Jurkat, Clone E6-1 (cell line): ENCODE measurements around the gene SMO.
"Not testable (repeated sequence)": the region's sequence is repeated elsewhere in the genome, so short reads cannot be mapped to it uniquely, and the experiment has no call there.

Source experiments
- DNase-seq: peaks from one replicate; pipeline ENCODE4 v3.0.0-alpha.2; 2011; ENCODE audit warnings: low read depth, low spot score
- H3K4me3 ChIP-seq: 2 replicates; pipeline ENCODE4 v1.5.1; 2011; ENCODE audit warnings: mild to moderate bottlenecking, low read length, control low read depth, moderate library complexity

SMO gene

DNA sequence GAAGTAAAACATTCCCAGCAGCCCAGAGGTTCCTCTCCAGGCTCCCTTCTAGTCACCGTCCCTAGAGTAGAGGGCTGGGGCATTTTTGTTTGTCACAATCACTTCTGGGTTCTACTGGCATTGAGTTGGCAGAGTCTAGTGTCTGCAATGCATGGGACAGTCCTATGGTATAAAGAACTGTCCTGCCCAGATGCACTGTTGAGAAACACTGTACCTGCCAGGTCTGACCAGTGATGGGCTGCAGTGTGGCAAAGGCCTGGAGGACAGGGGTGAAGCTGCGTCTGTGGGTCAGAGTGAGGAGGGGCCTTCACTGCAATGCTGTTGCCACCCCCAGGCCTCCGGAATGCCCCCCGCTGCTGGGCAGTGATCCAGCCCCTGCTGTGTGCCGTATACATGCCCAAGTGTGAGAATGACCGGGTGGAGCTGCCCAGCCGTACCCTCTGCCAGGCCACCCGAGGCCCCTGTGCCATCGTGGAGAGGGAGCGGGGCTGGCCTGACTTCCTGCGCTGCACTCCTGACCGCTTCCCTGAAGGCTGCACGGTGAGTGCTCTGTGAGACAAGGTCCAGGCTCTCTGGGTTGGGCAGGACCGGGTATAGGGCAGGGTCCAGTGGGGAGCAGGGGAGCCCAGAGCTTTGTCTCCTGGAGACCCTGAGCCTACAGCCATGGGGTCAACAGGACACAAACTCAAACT lies 14.8 kb downstream of the SMO start:
- no peak overlapping the region for H3K4me3 ChIP-seq
- no peak for DNase-seq

DNA sequence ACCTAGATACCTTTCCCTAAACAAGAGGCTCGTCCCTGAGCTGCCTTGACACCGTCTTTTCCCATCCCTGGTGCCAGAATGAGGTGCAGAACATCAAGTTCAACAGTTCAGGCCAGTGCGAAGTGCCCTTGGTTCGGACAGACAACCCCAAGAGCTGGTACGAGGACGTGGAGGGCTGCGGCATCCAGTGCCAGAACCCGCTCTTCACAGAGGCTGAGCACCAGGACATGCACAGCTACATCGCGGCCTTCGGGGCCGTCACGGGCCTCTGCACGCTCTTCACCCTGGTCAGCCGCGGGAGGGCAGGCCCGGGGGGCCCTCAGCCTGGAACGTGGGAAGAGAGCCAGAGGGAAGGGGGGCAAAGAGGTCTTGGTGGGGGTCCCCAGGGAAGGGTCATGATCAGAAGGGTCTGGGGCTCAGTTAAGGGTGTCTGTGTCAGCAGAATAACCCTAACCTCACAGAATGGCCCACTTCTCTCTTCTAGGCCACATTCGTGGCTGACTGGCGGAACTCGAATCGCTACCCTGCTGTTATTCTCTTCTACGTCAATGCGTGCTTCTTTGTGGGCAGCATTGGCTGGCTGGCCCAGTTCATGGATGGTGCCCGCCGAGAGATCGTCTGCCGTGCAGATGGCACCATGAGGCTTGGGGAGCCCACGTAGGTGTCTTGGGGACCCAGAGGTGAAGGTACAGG lies 16.8 kb downstream of the SMO start:
- DNase-seq = no peak
- H3K4me3 ChIP-seq = no peak overlapping the region

DNA sequence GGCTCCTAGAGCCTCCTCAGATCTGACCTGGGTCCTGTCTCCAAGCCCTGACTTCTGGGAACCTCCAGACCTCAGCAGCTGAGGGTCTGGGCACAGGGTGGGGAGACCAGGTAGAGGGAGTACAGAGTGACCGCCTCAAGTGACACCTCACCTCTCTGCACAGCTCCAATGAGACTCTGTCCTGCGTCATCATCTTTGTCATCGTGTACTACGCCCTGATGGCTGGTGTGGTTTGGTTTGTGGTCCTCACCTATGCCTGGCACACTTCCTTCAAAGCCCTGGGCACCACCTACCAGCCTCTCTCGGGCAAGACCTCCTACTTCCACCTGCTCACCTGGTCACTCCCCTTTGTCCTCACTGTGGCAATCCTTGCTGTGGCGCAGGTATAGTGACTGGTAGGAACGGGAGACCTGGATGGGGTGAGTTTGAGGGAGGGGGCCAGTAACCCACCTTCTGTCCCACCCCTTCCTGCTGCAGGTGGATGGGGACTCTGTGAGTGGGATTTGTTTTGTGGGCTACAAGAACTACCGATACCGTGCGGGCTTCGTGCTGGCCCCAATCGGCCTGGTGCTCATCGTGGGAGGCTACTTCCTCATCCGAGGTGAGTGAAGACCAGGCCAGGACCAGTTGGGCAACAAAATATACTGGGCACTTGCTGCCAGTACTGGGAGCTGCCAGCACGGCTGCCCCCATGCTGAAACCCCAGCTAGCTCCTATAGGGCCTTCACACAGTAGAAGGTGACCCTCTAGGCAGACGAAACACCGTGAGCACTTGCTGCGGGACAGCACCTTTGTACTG lies 17.8 kb downstream of the SMO start:
- DNase-seq = no peak

DNA sequence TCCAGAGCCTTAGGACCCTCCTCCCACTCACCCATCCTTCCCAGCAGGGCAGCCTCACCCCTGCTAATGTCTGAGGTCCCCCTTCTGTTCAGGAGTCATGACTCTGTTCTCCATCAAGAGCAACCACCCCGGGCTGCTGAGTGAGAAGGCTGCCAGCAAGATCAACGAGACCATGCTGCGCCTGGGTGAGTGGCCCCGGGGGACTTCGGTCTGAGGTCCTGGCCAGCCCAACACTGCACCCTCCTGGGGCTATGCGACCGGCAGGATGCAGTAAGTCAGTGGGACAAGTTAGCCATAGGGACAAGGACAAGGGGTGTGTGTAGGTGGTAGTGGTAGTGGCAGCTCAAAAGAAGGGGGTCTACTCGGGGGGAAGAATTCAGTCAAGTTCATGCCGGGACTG lies 20.2 kb downstream of the SMO start:
- no peak for DNase-seq
- H3K4me3 ChIP-seq = no peak overlapping the region

More for the DNA sequence above, 17.8 kb downstream of the SMO start:
- no peak overlapping the region for H3K4me3 ChIP-seq

DNA sequence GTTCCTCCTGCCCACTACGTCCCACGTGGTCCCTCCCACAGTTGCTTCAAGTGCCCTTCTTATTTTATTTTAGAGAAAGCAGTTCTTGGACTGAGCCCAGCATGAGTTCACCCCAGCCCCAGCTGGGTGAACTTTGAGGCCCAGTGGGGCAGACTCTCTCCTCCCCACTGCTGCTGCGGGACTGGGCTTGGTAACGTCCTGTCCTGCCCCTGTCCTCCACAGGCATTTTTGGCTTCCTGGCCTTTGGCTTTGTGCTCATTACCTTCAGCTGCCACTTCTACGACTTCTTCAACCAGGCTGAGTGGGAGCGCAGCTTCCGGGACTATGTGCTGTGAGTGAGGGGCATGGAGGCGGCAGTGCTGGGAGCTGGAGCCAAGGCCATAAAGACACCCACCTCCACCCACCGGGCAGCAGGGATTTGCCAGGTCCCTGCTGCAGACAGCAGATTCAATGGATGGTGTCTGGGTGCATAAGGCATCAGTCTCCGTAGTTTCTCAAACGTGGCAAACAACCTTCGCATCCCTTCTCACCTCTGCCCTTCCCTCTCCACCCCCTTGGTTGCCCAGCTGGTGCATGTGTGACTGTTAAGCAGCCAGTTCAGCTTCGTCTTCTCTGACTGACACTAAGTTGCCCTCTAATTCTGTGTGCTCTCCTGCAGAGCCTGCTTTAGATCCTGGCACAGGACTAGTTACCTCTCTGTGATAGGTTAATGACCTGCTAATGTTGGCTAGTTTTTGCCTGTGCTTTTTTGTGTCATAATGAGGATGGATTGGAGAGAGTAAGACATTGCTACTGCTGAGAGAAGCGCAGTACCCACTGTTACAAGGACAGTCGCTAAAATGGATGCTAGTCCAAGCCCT lies 20.9 kb downstream of the SMO start:
- H3K4me3 ChIP-seq = no peak overlapping the region
- no peak for DNase-seq

DNA sequence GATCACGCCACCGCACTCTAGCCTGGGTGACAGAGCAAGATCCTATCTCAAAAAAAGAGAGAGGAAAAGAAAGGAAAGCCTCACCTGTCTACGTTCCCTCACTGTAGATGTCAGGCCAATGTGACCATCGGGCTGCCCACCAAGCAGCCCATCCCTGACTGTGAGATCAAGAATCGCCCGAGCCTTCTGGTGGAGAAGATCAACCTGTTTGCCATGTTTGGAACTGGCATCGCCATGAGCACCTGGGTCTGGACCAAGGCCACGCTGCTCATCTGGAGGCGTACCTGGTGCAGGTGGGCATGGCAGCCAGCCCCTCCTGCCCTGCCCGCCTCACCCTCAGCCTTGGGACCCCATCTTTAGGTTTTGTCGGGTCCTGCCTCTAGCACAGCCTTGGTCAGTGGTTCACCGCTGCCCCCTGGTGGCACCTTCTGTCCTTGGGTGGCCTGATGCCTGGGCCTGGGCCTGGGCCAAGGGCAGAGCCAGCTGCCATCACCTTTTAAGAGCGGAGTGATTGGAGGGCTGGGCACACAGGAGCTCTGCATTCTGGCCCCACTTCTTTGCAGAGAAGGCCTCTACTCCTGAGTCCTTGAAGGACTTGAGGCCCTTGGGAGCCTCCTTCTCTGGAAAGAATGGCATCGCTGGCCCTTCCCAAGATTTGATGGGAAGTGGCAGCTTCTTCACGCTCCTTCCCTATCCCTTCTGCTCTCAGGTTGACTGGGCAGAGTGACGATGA lies 22.0 kb downstream of the SMO start:
- H3K4me3 ChIP-seq = no peak overlapping the region
- DNase-seq = no peak

DNA sequence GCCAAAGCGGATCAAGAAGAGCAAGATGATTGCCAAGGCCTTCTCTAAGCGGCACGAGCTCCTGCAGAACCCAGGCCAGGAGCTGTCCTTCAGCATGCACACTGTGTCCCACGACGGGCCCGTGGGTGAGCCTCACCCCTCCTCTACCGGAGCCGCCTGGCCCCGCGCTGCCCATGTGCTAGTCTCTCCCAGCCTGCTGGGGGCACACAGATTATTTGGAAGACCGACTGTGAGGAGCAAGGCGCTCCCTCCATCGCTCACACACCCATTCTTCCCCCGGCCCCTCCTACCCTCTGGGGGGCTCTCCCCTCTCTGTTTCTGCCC lies 22.5 kb downstream of the SMO start:
- H3K4me3 ChIP-seq = no peak overlapping the region
- DNase-seq = no peak

DNA sequence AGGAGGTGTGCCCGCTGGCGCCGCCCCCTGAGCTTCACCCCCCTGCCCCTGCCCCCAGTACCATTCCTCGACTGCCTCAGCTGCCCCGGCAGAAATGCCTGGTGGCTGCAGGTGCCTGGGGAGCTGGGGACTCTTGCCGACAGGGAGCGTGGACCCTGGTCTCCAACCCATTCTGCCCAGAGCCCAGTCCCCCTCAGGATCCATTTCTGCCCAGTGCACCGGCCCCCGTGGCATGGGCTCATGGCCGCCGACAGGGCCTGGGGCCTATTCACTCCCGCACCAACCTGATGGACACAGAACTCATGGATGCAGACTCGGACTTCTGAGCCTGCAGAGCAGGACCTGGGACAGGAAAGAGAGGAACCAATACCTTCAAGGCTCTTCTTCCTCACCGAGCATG lies 23.7 kb downstream of the SMO start:
- DNase-seq = no peak
- H3K4me3 ChIP-seq = no peak overlapping the region

DNA sequence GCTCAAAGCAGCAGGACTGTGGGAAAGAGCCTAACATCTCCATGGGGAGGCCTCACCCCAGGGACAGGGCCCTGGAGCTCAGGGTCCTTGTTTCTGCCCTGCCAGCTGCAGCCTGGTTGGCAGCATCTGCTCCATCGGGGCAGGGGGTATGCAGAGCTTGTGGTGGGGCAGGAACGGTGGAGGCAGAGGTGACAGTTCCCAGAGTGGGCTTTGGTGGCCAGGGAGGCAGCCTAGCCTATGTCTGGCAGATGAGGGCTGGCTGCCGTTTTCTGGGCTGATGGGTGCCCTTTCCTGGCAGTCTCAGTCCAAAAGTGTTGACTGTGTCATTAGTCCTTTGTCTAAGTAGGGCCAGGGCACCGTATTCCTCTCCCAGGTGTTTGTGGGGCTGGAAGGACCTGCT lies 24.2 kb downstream of the SMO start:
- no peak for DNase-seq
- no peak overlapping the region for H3K4me3 ChIP-seq

DNA sequence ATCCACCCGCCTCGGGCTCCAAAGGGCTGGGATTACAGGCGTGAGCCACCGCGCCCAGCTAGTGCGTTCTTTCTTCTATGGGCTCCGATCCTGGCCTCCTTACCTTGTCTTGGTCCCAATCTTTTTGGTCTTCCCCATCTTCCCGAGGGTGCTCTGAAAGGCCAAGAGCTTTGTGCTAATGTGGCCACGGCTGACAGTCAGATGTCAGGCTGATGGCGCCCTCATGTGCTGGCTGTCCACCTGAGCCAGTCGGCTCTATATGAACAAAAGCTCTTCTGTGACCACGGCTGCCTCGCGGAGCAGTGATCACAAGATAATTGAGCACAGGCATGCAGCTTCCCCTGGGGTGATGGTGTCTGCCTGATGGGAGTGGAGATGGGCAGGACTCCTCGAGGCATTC lies 25.4 kb downstream of the SMO start:
- no peak for DNase-seq

DNA sequence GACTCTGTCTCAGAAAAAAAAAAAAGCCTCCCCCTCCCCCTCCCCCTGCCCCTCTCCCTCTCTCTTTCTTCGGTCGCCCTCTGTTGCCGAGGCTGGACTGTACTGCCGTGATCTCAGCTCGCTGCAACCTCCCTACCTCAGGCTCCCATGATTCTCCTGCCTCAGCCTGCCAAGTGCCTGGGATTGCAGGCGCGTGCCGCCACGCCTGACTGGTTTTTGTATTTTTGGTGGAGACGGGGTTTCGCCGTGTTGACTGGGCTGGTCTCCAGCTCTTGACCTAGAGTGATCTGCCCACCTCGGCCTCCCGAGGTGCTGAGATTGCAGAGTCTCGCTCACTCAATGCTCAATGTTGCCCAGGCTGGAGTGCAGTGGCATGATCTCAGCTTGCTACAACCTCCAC lies 27.3 kb downstream of the SMO start:
- DNase-seq, H3K4me3 ChIP-seq: not testable (repeated sequence)

More for the DNA sequence above, 25.4 kb downstream of the SMO start:
- no peak overlapping the region for H3K4me3 ChIP-seq

DNA sequence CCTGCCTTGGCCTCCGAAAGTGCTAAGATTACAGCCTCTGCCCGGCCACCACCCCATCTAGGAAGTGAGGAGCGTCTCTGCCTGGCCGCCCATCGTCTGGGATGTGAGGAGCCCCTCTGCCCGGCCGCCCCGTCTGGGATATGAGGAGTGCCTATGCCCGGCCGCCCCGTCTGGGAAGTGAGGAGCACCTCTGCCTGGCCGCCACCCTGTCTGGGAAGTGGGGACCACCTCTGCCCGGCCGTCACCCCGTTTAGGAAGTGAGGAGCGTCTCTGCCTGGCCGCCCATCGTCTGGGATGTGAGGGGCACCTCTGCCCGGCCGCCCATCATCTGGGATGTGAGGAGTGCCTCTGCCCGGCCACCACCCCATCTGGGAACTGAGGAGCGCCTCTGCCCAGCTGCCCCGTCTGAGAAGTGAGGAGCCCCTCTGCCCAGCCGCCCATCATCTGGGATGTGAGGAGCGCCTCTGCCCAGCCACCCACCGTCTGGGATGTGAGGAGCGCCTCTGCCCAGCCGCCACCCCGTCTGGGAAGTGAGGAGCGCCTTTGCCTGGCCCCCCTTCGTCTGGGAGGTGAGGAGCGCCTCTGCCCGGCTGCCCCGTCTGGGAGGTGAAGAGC lies 27.8 kb downstream of the SMO start:
- H3K4me3 ChIP-seq, DNase-seq: not testable (repeated sequence)

DNA sequence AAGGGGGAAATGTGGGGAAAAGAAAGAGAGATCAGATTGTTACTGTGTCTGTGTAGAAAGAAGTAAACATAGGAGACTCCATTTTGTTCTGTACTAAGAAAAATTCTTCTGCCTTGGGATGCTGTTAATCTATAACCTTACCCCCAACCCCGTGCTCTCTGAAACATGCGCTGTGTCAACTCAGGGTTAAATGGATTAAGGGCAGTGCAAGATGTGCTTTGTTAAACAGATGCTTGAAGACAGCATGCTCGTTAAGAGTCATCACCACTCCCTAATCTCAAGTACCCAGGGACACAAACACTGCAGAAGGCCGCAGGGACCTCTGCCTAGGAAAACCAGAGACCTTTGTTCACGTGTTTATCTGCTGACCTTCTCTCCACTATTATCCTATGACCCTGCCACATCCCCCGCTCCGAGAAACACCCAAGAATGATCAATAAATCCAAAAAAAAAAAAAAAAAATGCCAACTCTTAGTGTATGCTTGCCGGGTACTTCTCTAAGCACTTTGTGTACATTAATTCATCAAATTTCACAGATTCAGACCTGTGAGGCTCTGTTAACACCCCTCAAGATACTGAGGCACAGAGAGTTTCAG lies 28.5 kb downstream of the SMO start:
- not testable (repeated sequence) for DNase-seq, H3K4me3 ChIP-seq

DNA sequence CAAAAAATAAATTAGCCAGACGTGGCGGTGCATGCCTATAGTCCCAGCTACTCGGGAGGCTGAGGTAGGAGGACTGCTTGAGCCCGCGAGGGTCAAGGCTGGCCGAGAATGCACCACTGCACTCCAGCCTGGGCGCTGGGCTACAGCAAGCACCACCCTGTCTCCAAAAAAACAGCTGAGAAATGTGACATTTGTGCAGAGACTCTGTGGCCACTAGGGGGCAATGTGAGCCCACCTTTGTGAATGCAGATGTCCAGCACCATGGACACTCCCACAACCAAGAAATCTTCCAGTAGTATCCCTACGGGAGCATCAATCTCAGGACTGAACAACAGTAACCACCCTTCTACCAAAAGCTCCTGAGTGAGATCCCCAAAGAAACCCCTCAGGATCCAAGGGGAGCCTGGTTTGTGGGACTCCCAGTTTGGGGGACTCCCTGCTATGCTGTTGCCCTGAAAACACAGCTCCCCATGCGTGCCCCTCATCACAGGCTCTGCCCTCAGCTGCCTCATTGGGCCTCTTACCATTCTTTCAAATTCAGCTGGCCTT lies 30.2 kb downstream of the SMO start:
- no peak overlapping the region for H3K4me3 ChIP-seq
- peak; percentile 61 for DNase-seq

DNA sequence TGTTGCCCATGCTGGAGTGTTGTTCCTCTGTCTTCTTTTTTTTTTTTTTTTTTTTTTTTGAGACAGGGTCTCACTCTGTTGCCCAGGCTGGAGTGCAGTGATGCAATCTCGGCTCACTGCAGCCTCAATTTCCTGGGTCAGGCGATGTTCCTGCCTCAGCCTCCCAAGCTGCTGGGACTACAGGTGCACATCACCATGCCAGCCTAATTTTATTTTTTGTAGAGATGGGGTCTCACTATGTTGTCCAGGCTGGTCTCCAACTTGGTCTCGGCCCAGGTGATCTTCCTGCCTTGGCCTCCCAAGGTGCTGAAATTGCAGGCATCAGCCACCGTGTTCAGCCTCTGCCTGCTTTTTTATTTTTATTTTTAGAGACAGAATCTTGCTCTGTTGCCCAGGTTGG lies 30.7 kb downstream of the SMO start:
- not testable (repeated sequence) for H3K4me3 ChIP-seq, DNase-seq

DNA sequence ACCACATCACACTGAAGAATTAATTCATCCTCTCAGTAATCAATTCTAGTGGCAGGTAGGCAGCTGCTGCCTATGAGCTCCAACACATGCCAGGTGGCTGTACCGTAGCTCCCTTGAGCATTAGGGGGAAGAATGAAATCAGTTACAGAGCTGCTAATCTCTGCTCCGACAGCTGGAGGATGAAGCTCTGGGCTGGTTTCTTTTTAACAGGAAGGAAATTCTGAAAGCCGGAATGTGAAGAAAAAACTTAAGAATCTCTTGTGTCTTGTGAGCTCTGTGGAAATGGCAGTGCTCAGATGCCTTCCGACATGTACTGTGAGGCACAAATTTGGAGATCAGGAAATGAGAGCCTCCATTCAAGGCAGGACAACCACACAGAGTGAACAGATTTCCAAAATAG lies 33.6 kb downstream of the SMO start:
- peak overlapping the region; percentile 24 for H3K4me3 ChIP-seq
- DNase-seq = peak; percentile 77

DNA sequence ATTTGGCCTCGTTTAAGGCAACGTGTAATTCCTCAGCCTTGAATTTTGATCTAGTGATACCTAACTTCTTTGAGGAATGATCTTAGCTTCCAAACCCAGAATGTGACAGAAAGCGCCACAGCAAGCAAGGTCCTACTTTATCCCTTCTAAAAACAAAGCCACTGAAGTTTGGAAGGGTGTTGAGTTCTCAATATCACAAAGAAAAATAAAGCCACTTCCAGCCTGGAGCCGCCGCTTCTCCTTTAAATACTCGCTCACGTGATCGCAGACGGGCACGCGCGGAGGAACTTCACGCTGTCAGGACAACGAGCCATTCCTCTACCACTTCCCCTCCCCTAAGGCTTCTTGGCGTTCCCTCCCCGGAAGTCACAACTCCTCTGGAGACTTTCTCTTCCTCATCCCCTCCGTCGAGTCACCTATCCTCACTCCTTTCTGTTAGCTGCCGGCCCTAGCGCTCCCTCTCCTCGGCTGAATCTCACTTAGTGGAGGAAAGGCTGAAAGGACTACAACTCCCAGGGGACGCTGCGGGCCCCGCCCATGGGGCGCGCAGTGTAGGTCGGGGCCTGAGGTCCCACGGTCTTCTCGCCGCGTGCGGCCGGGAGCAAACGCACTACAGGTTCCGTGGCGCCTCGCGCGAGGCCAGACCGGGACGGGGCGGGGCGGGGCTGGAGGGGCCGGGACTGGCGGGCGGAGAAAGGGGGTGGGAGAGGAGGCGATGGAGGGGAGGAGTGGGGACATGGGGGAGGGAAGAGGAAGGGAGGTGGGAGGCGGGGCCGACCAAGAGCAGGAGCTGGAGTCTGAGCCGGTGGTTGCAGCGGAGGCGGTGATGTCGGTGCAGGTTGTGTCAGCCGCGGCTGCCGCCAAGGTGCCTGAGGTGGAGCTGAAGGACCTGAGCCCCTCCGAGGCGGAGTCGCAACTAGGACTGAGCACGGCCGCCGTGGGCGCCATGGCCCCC lies 36.1 kb downstream of the SMO start, which contains the start of gene AHCYL2:
Gene AHCYL2, plus strand, starts transcription at position 780 of the 955 bp plus-strand sequence.
- peak; percentile 96 for DNase-seq
- H3K4me3 ChIP-seq = peak within 1 kb of the TSS; percentile 78
